A673 (cell line): ENCODE results near the gene STK32A. TPM values are rescaled to one million over a fixed set of nuclear protein-coding genes. Genes with fewer than 3 reads are reported as not detected.

Experiments used
- BruUV-seq: library from RNA; stranded (reverse); fragments of 400-500 nt; replicated peaks from 2 replicates; lab custom pipeline; 2021; lab: Mats Ljungman, UMichigan
- CTCF ChIA-PET: fragments of 300-600 bp; sonication (Branson Sonifier 250); formaldehyde crosslinking; loops from one replicate; lab custom pipeline; 2022; ENCODE audit warnings: antibody characterized with exemption; lab: Charles Lee
- POLR2A ChIA-PET: fragments of 300-600 bp; sonication (Branson Sonifier 250); formaldehyde crosslinking; loops from one replicate; lab custom pipeline; 2022; ENCODE audit warnings: antibody characterized with exemption; ENCODE audit not compliant: low non-redundant PET; lab: Charles Lee
- DNase-seq: peaks from one replicate; pipeline ENCODE4 v3.0.0-alpha.2; 2015; ENCODE audit warnings: low spot score
- H3K27ac ChIP-seq: fragments of 200-600 bp; sonication (generic); 2 replicates; pipeline ENCODE4 v1.5.1; 2016; ENCODE audit warnings: mixed run types, low read depth, mild to moderate bottlenecking, mixed read lengths, antibody characterized with exemption, low read length; ENCODE audit not compliant: poor library complexity, severe bottlenecking
- H3K27me3 ChIP-seq: fragments of 200-600 bp; sonication (generic); replicated peaks from 2 replicates; pipeline ENCODE4 v1.6.1; 2017; ENCODE audit warnings: mixed run types, low read depth, mild to moderate bottlenecking, mixed read lengths, antibody characterized with exemption, low read length; ENCODE audit not compliant: insufficient read depth, poor library complexity
- H3K36me3 ChIP-seq: fragments of 200-600 bp; sonication (generic); 2 replicates; pipeline ENCODE4 v1.6.1; 2016; ENCODE audit warnings: mixed run types, mild to moderate bottlenecking, mixed read lengths, antibody characterized with exemption, low read length; ENCODE audit not compliant: insufficient read depth, poor library complexity, severe bottlenecking
- H3K4me1 ChIP-seq: fragments of 200-600 bp; sonication (generic); 2 replicates; pipeline ENCODE4 v1.6.1; 2017; ENCODE audit warnings: mixed run types, mild to moderate bottlenecking, mixed read lengths, antibody characterized with exemption, low read length; ENCODE audit not compliant: insufficient read depth, poor library complexity, severe bottlenecking
- H3K4me3 ChIP-seq: fragments of 200-600 bp; sonication (generic); 2 replicates; pipeline ENCODE4 v1.5.1; 2016; ENCODE audit warnings: low read depth, mixed run types, mild to moderate bottlenecking, mixed read lengths, low read length; ENCODE audit not compliant: poor library complexity, severe bottlenecking
- H3K9me3 ChIP-seq: fragments of 200-600 bp; sonication (generic); 2 replicates; pipeline ENCODE4 v1.6.1; 2016; ENCODE audit warnings: mixed run types, low read depth, mild to moderate bottlenecking, mixed read lengths, antibody characterized with exemption, low read length; ENCODE audit not compliant: poor library complexity, severe bottlenecking
- CTCF ChIP-seq: fragments of 300-800, 200-600 bp; sonication (generic); conservative IDR thresholded peaks from 2 replicates; pipeline ENCODE4 v1.5.1; 2017; ENCODE audit warnings: low read depth, mild to moderate bottlenecking, antibody characterized with exemption, low read length, moderate library complexity, mixed read lengths
- EZH2 ChIP-seq: fragments of 200-600 bp; sonication (generic); IDR thresholded peaks from 2 replicates; pipeline ENCODE4 v1.6.1; 2017; ENCODE audit warnings: borderline replicate concordance, low read depth, mild to moderate bottlenecking, mixed read lengths, antibody characterized with exemption, low read length; ENCODE audit not compliant: poor library complexity, severe bottlenecking
- intact Hi-C: fragments of 100-400 bp; cut with micrococcal nuclease; formaldehyde crosslinking; loops from one replicate; pipeline ENCODE4 v1.10.0; 2022; ENCODE audit not compliant: unreplicated experiment
- total RNA-seq: library from RNA; stranded (reverse); gene quantifications from 2 replicates; pipeline ENCODE4 v1.2.3, GENCODE V29; 2021

Gene STK32A
- total RNA-seq, 1 experiment from 2014 or later: not detected

- no peak for TF ChIP-seq CTCF
- TF ChIP-seq EZH2: no peak
- Histone ChIP-seq H3K27ac (no peak overlapping the region), H3K9me3 (no peaks in the 10 kb centered on the region), H3K27me3 (peaks cover 32% of the 10 kb centered on the region), H3K4me3 (no peak overlapping the region), H3K36me3 (no peaks in the 10 kb centered on the region), H3K4me1 (no peaks in the 10 kb centered on the region)
- ChIA-PET POLR2A (no interaction called here), CTCF (no interaction called here)
- no TSS peak for BruUV-seq
- intact Hi-C loops: loop anchor here (5.0 to 10.0 kb wide), 4 partner anchors 144 to 354 kb away; no protein-coding TSS in a partner anchor
- no peak for DNase-seq
These were observed 11.5 kb upstream of the STK32A start for GRCh38 chr5:147223343-147223742.

GRCh38 chr5:147223948-147224791 lies 10.7 kb upstream of the STK32A start:
- Histone ChIP-seq H3K9me3 (no peaks in the 10 kb centered on the region), H3K27ac (no peak overlapping the region), H3K27me3 (peaks cover 34% of the 10 kb centered on the region), H3K4me3 (no peak overlapping the region), H3K36me3 (no peaks in the 10 kb centered on the region), H3K4me1 (no peaks in the 10 kb centered on the region)
- intact Hi-C loops: loop anchor here (5.0 to 10.0 kb wide), 4 partner anchors 143 to 353 kb away; no protein-coding TSS in a partner anchor
- CTCF ChIA-PET: interaction anchor here (0.7 to 1.5 kb wide), 2 partner anchors 354 to 403 kb away, joined by 4 to 7 read pairs; no protein-coding TSS in a partner anchor
- POLR2A ChIA-PET: no interaction called here
- peak; percentile 52 for DNase-seq
- TF ChIP-seq EZH2: no peak
- TF ChIP-seq CTCF: peak; percentile 57
- no TSS peak for BruUV-seq

GRCh38 chr5:147225938-147226337 lies 8.9 kb upstream of the STK32A start:
- no peak overlapping the region for H3K4me3 ChIP-seq
- no peaks in the 10 kb centered on the region for H3K36me3 ChIP-seq
- DNase-seq: no peak
- H3K27ac ChIP-seq: no peak overlapping the region
- H3K9me3 ChIP-seq: no peaks in the 10 kb centered on the region
- BruUV-seq: no TSS peak
- TF ChIP-seq CTCF (no peak), EZH2 (no peak)
- POLR2A ChIA-PET: no interaction called here
- intact Hi-C loops: loop anchor here (10.0 kb wide), 1 partner anchor 169 kb away; no protein-coding TSS in a partner anchor
- no peaks in the 10 kb centered on the region for H3K4me1 ChIP-seq
- peaks cover 31% of the 10 kb centered on the region for H3K27me3 ChIP-seq
- CTCF ChIA-PET: no interaction called here
